GM21360 (cell line): ENCODE measurements around the gene PCDHGB4.
"Not testable (repeated sequence)": the region's sequence is repeated elsewhere in the genome, so short reads cannot be mapped to it uniquely, and the experiment has no call there.

Experiments
- ATAC-seq: cut with Tn5 transposase; IDR thresholded peaks from one replicate; pipeline ENCODE4 v1.9.1; 2021; ENCODE audit warnings: mild to moderate bottlenecking, moderate library complexity; ENCODE audit not compliant: unreplicated experiment

PCDHGB4 gene

DNA sequence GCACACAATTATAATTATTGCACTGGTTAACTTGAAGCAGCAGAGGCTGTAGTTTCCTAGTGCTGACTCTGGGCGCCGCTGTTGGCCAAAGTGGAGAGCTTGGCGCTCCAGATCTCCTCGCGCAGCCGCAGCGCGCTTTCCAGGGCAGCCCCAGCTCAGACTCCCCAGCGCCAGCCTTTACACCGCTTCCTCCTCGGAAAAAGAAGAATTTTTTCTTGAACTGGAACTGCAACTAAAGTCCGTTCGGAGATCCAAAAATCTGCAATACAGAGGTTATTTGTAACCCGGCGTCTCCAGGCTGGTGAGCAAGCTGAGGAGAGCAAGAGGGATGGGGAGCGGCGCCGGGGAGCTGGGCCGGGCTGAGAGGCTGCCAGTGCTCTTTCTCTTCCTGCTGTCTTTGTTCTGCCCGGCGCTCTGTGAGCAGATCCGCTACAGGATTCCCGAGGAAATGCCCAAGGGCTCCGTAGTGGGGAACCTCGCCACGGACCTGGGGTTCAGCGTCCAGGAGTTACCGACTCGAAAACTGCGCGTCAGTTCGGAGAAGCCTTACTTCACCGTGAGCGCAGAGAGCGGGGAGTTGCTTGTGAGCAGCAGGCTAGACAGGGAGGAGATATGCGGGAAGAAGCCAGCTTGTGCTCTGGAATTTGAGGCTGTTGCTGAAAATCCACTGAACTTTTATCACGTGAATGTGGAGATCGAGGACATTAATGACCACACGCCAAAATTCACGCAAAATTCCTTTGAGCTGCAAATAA is at the start of gene PCDHGB4:
Gene PCDHGB4 (plus strand): TSS at position 142 of the 755 bp plus-strand sequence. CDS start 187 bp downstream, at position 329.
- ATAC-seq, result peak; percentile 84

GRCh38 chr5:141338538-141339306 is 48.8 kb upstream of the PCDHGB4 start, which contains the start of gene PCDHGA2:
Gene PCDHGA2, plus strand, starts transcription at chr5:141338760.
- peak; percentile 76 for ATAC-seq

DNA sequence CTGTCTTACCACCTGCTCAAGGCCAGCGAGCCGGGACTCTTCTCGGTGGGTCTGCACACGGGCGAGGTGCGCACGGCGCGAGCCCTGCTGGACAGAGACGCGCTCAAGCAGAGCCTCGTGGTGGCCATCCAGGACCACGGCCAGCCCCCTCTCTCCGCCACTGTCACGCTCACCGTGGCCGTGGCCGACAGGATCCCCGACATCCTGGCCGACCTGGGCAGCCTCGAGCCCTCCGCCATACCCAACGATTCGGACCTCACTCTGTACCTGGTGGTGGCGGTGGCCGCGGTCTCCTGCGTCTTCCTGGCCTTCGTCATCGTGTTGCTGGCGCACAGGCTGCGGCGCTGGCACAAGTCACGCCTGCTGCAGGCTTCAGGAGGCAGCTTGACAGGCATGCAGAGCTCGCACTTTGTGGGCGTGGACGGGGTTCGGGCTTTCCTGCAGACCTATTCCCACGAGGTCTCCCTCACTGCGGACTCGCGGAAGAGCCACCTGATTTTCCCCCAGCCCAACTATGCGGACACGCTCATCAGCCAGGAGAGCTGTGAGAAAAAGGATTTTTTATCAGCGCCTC is 46.6 kb upstream of the PCDHGB4 start:
- ATAC-seq, result not testable (repeated sequence)

- ATAC-seq, result no peak
Measured at GRCh38 chr5:141342773-141343172, 44.7 kb upstream of the PCDHGB4 start.

DNA sequence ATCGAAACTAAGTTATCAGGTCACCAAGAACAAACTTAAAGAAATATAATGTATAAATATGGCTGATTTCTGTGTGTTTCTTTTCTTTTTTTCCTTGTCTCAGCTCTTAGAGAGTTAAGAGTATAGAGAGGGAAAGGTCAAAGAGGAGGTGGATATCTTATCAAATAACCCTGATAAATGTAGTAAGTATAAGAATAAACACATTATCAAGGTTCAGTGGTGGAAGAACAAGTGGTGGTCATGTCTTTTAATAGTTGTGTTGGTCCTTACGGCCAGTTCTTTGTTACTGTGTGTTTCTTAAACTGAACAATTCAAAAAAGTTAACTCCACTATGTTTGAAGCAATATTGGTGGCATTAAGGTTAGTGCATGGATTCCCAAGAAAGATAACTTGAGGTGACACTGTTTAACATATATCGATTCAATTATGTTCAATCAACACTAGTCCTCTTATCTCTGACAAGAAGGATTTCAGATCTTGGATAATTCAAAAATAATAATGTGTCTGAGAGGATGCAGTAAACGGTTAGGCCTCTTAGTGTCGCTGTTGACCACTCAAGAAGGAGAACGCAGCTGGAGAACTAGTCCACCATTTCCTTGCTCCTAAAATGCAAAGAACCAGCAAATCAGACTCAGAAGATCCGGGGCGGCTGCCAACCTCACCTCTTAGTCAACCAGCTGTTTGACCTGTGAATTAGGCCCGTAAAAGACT is 44.1 kb upstream of the PCDHGB4 start, which contains the start of gene PCDHGA3:
Gene PCDHGA3 (plus strand): TSS at position 588 of the 711 bp plus-strand sequence. CDS start 205 bp downstream, outside the sequence.
- ATAC-seq, result no peak

DNA sequence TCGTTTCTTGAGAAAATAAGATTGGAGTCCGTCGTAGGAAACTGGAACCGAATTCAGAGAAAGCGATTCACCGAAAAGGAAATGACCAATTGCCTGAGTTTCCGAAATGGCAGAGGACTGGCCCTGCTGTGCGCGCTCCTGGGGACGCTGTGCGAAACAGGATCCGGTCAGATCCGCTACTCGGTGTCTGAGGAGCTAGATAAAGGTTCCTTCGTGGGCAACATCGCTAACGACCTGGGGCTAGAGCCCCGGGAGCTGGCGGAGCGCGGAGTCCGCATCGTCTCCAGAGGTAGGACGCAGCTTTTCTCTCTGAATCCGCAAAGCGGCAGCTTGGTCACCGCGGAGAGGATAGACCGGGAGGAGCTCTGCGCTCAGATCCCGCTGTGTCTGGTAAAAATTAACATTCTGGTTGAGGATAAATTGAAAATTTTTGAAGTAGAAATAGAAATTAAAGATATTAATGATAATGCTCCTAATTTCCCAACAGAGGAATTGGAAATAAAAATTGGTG is 43.5 kb upstream of the PCDHGB4 start:
- ATAC-seq, result no peak

GRCh38 chr5:141345327-141345726 is 42.2 kb upstream of the PCDHGB4 start:
- ATAC-seq, result no peak

DNA sequence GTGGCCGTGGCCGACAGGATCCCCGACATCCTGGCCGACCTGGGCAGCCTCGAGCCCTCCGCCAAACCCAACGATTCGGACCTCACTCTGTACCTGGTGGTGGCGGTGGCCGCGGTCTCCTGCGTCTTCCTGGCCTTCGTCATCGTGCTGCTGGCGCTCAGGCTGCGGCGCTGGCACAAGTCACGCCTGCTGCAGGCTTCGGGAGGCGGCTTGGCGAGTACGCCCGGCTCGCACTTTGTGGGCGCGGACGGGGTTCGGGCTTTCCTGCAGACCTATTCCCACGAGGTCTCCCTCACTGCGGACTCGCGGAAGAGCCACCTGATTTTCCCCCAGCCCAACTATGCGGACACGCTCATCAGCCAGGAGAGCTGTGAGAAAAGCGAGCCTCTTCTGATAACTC is 41.5 kb upstream of the PCDHGB4 start:
- ATAC-seq, result not testable (repeated sequence)

DNA sequence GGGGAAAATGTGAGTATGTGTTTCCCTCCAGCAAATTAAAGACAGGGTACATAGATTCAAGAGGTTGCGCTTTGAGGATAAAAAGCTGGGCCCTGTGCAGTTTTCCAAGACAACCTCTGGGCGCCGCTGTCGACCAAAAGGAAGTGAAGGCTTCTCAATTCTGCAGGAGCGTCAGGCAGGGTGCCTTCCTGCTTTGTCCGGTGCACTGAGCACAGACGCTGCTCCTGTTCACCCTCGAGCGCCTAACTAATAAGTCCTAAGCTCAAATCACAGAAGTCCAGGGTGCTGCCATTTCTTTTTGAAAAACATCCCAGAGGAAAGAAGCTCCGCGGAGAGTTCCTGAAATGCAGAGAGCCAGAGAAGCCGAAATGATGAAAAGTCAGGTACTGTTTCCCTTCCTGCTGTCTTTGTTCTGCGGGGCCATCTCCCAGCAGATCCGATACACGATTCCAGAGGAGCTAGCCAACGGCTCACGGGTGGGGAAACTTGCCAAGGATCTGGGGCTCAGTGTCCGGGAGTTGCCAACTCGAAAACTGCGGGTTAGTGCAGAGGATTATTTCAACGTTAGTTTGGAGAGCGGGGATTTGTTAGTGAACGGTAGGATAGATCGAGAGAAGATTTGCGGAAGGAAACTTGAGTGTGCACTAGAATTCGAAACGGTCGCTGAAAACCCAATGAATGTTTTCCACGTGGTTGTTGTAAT is 37.4 kb upstream of the PCDHGB4 start, which contains the start of gene PCDHGB1:
Gene PCDHGB1 (plus strand): TSS at position 183 of the 703 bp plus-strand sequence. CDS start 162 bp downstream, at position 345.
- ATAC-seq, result no peak

DNA sequence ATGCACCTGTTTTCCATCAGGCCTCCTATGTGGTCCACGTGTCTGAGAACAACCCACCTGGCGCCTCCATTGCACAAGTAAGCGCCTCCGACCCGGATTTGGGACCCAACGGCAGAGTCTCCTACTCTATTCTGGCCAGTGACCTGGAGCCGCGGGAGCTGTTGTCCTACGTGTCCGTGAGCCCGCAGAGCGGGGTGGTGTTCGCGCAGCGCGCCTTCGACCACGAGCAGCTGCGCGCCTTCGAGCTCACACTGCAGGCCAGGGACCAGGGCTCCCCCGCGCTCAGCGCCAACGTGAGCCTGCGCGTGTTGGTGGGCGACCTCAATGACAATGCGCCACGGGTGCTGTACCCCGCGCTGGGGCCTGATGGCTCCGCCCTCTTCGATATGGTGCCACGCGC is 35.9 kb upstream of the PCDHGB4 start:
- no peak for ATAC-seq

GRCh38 chr5:141354900-141355469 is 32.5 kb upstream of the PCDHGB4 start, which contains the start of gene PCDHGA4:
Gene PCDHGA4, plus strand, starts transcription at chr5:141355021. Its CDS starts 87 bp downstream, at chr5:141355108.
- ATAC-seq, result no peak

GRCh38 chr5:141355641-141356040 is 31.9 kb upstream of the PCDHGB4 start:
- no peak for ATAC-seq

DNA sequence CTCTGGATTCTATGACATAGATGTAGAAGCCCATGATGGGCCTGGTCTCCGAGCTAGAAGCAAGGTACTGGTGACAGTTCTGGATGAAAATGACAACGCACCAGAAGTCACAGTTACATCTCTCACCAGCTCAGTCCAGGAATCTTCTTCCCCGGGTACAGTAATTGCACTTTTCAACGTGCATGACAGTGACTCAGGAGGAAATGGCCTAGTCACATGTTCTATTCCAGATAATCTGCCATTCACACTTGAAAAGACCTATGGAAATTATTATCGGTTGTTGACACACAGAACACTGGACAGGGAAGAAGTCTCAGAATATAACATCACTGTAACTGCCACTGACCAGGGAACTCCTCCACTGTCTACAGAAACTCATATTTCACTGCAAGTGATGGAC is 31.4 kb upstream of the PCDHGB4 start:
- ATAC-seq, result no peak

DNA sequence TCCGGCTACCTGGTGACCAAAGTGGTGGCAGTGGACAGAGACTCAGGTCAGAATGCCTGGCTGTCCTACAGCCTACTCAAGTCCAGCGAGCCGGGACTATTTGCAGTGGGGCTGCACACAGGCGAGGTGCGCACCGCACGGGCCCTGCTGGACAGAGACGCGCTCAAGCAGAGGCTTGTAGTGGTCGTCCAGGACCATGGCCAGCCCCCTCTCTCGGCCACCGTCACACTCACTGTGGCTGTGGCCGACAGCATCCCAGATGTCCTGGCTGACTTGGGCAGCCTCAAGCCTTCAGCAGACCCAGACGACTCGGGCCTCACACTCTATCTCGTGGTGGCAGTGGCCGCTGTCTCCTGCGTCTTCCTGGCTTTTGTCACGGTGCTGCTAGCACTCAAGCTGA is 30.5 kb upstream of the PCDHGB4 start:
- ATAC-seq, result no peak

GRCh38 chr5:141359790-141360426 is 27.6 kb upstream of the PCDHGB4 start, which contains the start of gene PCDHGB2:
Gene PCDHGB2, plus strand, starts transcription at chr5:141359994. Its CDS starts 142 bp downstream, at chr5:141360136.
- ATAC-seq, result peak; percentile 62

DNA sequence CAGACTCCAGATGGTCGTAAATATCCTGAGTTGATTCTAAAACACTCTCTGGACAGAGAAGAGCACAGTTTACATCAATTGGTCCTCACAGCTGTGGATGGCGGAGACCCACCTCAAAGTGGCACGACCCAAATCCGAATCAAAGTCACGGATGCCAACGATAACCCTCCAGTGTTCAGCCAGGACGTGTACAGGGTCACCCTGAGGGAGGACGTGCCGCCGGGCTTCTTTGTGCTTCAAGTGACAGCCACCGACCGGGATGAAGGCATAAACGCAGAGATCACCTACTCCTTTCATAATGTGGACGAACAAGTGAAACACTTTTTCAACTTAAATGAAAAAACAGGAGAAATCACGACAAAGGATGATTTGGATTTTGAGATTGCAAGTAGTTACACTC is 26.8 kb upstream of the PCDHGB4 start:
- no peak for ATAC-seq

- ATAC-seq, result no peak
Measured at GRCh38 chr5:141362719-141363118, 24.8 kb upstream of the PCDHGB4 start.

DNA sequence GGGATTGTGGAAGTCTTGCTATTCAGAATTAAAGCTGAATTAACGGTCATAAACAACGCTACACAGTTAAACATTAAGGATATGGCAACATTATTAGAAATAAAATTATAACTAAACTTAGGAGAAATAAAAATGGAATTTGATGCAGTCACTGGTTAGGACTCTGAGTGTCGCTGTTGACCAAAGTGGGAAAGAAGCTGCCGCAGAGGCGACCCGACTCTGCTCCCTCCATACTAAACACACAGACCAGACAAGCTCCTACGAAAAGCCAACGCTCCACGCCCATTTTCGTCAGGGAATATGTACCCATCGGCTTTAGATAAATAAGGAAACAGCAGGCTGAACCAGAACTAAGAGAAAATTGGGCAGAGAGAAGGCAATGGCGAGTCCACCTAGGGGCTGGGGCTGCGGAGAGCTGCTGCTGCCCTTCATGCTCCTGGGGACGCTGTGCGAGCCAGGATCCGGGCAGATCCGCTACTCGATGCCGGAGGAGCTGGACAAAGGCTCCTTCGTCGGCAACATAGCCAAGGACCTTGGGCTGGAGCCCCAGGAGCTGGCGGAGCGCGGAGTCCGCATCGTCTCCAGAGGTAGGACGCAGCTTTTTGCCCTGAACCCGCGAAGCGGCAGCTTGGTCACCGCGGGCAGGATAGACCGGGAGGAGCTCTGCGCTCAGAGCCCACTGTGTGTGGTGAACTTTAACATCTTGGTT is 23.4 kb upstream of the PCDHGB4 start, which contains the start of gene PCDHGA5:
Gene PCDHGA5 (plus strand): TSS at position 211 of the 709 bp plus-strand sequence. CDS start 169 bp downstream, at position 380.
- ATAC-seq, result no peak
